Hepatic stellate cell (primary cell): ENCODE data around the gene RIMOC1.
A peak's percentile ranks its signal among the peaks of the same experiment; 100 is the strongest.
"Not testable (repeated sequence)": the region's sequence is repeated elsewhere in the genome, so short reads cannot be mapped to it uniquely, and the experiment has no call there.

Source experiments
- DNase-seq: peaks from one replicate; pipeline ENCODE4 v3.0.0; 2011; ENCODE audit warnings: low spot score

RIMOC1 gene

DNA sequence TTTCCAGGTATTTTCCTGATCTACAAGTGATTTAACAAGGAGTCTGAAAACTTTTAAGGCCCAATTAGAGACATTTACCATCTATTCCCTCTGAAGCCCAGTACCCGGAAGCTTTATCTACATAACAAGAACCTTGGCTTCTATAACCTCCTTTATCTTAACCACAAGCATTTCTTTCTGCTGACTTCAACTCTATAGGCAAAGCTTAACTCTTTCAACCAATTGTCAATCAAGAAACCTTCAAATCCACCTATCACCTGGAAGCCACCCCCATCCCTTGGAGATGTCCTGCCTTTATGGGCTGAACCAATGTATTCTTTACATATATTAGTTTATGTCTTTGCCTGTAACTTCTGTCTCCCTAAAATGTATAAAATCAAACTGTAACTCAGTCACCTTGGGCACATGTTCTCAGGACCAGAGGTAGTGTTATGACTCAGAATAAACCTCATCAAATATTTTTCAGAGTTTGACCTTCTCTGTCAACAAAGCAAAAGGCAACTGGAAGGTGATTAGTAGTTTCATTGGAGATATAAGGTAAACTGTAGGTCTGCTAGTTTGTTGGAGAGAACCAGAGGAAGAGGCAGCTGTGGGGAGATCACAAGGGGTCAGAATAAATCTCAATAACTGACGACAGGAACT, 13.0 kb upstream of the RIMOC1 start:
- DNase-seq = no peak

GRCh38 chr5:41892031-41892430, 12.1 kb upstream of the RIMOC1 start:
- no peak for DNase-seq

- DNase-seq = no peak
Observed at GRCh38 chr5:41893074-41893851, 10.9 kb upstream of the RIMOC1 start.

DNA sequence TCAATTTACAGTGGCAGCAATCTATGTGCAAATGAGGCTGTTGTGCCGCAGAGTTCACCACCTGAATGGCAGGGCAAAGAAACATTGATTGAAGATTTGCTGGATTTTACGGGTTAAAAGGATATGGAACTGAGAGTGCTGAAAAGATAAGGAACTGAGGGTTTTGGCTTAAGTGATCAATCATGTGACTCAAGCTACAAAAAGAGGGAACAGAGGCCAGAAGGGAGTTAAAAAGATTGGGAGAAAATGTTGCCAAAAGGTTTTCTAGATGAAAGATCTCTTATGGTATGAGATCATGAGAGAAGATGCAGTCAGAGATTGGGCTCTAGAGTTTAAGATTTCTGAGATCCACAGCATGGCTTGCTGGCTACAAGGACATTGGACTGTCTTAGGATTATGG, 7.9 kb upstream of the RIMOC1 start:
- no peak for DNase-seq

DNA sequence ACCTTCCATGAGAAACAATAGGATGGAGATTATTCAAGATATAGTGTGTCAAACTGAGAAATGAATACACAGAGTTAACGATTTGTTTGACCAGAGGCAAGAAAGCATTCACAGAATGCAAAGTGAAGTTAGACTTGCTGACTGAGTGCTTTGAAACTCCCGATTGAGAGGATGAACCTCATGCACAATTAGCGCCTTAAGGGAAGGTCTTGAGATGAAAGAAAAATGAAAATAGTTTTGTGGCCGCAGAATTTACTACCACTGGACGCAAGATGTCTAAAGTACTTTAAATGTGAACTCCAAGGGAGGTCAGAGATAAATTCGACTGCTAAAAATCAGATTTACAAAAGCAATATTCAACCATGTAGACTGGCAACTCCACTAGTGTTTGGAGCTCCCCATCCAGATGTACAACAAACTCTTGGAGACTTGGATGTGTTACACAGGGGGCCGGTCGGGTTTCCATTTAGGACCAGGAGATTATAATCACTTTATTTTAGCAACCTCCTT, 707 bp upstream of the RIMOC1 start:
- DNase-seq = no peak

- DNase-seq = no peak
Observed at GRCh38 chr5:41906151-41906550, 2.0 kb downstream of the RIMOC1 start.

- peak; percentile 14 for DNase-seq
Observed at GRCh38 chr5:41908374-41909079, 4.4 kb downstream of the RIMOC1 start.

- no peak for DNase-seq
Observed at GRCh38 chr5:41918105-41918504, 14.0 kb downstream of the RIMOC1 start.

DNA sequence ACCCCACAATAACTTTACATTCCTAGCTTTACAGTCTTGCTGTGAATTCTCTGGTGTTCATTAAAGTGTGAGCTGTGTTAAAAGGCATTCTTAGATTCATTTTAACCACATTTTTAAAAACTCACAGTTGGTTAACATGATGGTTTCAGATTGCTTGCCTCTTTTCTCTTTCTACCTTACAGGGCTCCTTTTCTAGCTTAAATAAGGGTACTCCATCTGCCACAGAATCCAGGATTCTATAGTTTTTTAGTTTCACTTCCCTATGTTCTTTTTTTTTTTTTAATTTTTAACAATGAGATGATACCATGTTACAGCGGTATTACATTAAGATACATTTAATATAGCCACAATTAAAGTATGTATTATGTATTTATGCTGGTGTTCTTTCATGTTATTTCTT, 17.0 kb downstream of the RIMOC1 start:
- DNase-seq = no peak

GRCh38 chr5:41921874-41922273, 17.7 kb downstream of the RIMOC1 start:
- DNase-seq = no peak

GRCh38 chr5:41924526-41924871, 20.4 kb downstream of the RIMOC1 start:
- no peak for DNase-seq

- DNase-seq = peak; percentile 70
Observed at GRCh38 chr5:41924872-41925554, 20.9 kb downstream of the RIMOC1 start, which contains the start of gene FBXO4. Gene FBXO4, plus strand, starts transcription at chr5:41925281. Its CDS starts 29 bp downstream, at chr5:41925310.

DNA sequence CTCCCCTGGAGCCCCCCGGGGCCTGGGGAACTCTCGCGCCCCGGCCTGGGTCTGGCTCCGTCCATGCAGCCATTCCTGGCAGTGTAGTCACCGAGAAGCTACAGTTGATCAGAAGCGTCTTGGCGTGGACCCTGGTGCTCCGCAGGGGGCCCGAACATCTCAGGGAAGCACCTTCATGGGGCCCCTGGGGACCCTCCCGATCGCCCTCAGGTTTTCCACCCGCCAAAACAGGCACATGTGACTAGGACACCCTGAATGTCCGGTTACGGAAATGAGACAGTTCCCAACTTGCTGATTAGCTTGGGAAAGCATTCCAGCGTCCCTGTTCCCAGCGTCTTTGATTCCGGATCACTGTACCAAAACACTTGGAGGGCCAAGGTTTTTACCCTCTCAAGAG, 21.4 kb downstream of the RIMOC1 start:
- DNase-seq = peak; percentile 21

DNA sequence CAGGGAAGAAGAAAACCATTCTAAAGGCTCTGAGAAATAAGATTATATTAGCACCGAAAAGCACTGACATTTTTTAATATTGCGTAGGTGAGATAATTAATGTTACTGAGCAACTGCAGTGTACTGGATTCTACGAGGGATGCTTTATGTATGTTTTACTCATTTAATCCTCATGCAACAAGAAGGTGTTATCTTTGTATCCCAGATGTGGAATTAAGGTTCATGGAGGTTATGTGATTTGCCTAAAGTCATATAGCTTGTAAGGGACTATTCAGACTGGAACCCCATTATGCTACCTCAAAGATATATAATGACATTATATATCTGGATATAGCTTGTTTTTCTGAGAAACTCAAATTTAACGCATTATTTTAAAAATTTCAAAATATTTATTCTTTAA, 23.5 kb downstream of the RIMOC1 start:
- DNase-seq = no peak

- DNase-seq = no peak
Observed at GRCh38 chr5:41929035-41929434, 24.9 kb downstream of the RIMOC1 start.

DNA sequence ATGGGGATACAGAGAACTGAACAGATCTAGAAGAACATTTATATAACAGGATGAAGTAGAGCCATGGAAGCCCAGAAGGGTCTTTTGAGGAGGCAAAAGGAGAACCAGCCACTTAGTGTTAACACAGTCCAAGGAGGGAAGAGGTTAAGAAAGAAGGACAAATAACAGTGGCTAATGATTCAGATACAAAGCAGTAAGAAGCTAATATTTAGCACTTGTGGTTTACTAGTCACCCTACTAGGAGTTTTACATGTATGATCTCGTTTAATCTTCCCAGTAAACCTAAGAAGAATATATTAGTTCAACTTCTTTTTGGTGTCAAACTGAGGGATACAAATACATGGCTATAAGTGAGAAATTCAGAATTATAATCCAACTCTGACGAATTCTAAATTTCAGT, 28.6 kb downstream of the RIMOC1 start:
- DNase-seq = no peak

GRCh38 chr5:41935544-41935943, 31.4 kb downstream of the RIMOC1 start:
- DNase-seq = no peak

DNA sequence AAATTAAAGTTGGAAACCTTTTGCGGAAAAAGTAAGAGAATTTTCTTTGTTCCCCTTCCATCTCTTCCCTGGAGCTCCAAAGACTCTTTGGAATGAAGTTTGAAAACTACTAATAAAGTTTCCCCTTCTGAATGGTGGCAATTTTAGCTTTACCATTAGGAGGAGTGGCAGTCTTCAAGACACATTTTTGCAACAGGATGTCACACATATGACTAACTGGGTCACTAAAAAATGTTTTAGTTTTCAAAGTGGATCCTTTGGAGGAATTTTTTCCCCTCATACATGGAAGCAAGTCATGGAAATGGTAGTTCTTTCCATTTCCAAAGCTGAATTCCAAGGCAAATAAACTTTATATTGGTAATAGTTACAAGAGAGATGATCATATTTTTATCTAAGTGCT, 36.5 kb downstream of the RIMOC1 start:
- DNase-seq = peak; percentile 4

DNA sequence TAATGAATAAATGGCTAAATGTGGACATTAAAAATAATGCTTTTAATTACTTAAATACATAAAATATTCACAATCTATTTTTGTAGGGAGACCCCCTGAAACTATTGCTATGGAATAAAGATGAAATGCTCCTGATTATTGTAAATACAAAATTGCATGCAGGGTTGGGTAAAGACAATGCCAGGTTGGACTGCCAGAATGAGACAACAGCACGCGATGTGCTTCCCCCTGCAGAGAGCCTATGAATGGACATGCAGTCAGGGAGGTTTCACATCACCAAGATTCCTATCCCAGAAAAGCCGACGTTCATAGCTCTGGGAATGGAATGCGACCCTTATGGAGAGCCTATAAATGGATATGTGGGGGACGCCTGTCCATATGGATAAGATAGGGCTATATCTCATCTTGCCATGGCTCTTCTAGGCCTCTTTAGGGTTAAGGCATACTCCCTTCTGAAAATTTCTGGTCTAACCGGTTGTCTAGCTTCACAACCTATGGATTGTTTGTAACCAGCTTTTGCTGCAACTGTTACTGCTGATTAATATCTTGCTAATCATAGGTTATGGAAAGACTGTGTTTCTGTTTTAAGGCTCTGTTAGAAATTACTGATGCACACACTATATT, 41.3 kb downstream of the RIMOC1 start:
- DNase-seq = not testable (repeated sequence)

- DNase-seq = no peak
Observed at GRCh38 chr5:41951224-41951623, 47.1 kb downstream of the RIMOC1 start.
